Fibroblast of pulmonary artery (primary cell): ENCODE results near the gene SEMA3A.
"Not testable (repeated sequence)": the region's sequence is repeated elsewhere in the genome, so short reads cannot be mapped to it uniquely, and the experiment has no call there.

Source experiments
- DNase-seq: peaks from one replicate; pipeline ENCODE4 v3.0.0-alpha.2; 2010; ENCODE audit warnings: low read depth
- H3K4me3 ChIP-seq: replicated peaks from 2 replicates; pipeline ENCODE4 v1.5.1; 2011; ENCODE audit warnings: low read depth, mild to moderate bottlenecking, control low read depth, low read length, moderate library complexity
- CTCF ChIP-seq: IDR thresholded peaks from 2 replicates; pipeline ENCODE4 v1.5.1; 2011; ENCODE audit warnings: mild to moderate bottlenecking, control low read depth, low read length, inconsistent platforms; ENCODE audit errors: missing control alignments

SEMA3A gene

GRCh38 chr7:84161398-84161797 is 33.2 kb downstream of the SEMA3A start:
- TF ChIP-seq CTCF, result no peak
- DNase-seq, result no peak
- H3K4me3 ChIP-seq, result no peak overlapping the region

GRCh38 chr7:84159435-84159834 is 35.2 kb downstream of the SEMA3A start:
- TF ChIP-seq CTCF, result no peak
- DNase-seq, result no peak
- no peak overlapping the region for H3K4me3 ChIP-seq

- no peak overlapping the region for H3K4me3 ChIP-seq
- TF ChIP-seq CTCF, result no peak
- no peak for DNase-seq
Measured at GRCh38 chr7:84157171-84157570, 37.4 kb downstream of the SEMA3A start.

- DNase-seq, result no peak
- no peak for TF ChIP-seq CTCF
- H3K4me3 ChIP-seq, result no peak overlapping the region
Measured at GRCh38 chr7:84154991-84155781, 39.4 kb downstream of the SEMA3A start.

- DNase-seq, result no peak
- H3K4me3 ChIP-seq, result no peak overlapping the region
- TF ChIP-seq CTCF, result no peak
Measured at GRCh38 chr7:84152995-84153394, 41.6 kb downstream of the SEMA3A start.

GRCh38 chr7:84150370-84150769 is 44.2 kb downstream of the SEMA3A start:
- not testable (repeated sequence) for DNase-seq, H3K4me3 ChIP-seq

- no peak for TF ChIP-seq CTCF
- DNase-seq, result no peak
- H3K4me3 ChIP-seq, result no peak overlapping the region
Measured at GRCh38 chr7:84149573-84149972, 45.0 kb downstream of the SEMA3A start.
